GM12801 (cell line): ENCODE data around the gene TTC31.

Experiments
- TF ChIP-seq, protein P1 (sequence below): IDR thresholded peaks from one replicate; pipeline ENCODE4 v1.5.1; 2011; ENCODE audit warnings: control low read depth; ENCODE audit not compliant: insufficient read length; ENCODE audit errors: extremely low read depth

Gene TTC31

DNA sequence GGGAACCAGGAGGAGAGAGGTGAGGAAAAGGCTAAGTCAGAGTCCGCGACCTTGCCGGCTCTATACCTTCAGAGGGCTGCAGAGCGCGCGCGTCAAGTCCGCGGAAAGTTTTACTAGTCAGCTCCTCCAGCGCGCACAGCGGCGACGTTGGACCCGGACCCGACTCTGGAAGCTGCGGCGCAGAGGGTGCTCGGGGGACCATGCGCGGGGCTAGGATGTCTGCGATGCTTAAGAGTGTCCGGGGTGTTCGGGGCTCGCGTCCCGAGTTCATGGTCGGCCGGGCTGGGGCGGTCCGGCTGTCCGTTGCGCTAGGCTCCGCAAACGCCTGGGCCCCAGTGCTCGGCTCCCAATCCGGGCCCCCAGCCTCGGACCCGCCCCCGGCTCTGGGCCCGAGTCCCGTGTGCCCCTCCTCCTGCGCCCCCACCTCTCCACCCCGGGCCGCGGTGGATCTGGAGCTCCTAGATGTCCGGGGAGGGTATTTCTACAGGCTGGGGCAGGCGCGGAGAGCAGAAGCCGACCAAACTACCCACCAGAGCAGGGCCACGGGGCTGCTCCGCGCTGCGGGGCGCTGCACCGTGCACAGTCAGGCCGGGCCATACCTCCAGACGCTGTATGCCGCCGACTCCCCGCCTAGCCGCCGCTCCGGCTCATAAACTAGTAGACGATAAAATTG is 16.5 kb downstream of the TTC31 start, which contains the start of gene LBX2:
Gene LBX2 (minus strand): TSS at position 337 of the 673 bp plus-strand sequence. CDS start 66 bp downstream, at position 271.
- TF ChIP-seq, protein P1, sequence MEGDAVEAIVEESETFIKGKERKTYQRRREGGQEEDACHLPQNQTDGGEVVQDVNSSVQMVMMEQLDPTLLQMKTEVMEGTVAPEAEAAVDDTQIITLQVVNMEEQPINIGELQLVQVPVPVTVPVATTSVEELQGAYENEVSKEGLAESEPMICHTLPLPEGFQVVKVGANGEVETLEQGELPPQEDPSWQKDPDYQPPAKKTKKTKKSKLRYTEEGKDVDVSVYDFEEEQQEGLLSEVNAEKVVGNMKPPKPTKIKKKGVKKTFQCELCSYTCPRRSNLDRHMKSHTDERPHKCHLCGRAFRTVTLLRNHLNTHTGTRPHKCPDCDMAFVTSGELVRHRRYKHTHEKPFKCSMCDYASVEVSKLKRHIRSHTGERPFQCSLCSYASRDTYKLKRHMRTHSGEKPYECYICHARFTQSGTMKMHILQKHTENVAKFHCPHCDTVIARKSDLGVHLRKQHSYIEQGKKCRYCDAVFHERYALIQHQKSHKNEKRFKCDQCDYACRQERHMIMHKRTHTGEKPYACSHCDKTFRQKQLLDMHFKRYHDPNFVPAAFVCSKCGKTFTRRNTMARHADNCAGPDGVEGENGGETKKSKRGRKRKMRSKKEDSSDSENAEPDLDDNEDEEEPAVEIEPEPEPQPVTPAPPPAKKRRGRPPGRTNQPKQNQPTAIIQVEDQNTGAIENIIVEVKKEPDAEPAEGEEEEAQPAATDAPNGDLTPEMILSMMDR = no peak

DNA sequence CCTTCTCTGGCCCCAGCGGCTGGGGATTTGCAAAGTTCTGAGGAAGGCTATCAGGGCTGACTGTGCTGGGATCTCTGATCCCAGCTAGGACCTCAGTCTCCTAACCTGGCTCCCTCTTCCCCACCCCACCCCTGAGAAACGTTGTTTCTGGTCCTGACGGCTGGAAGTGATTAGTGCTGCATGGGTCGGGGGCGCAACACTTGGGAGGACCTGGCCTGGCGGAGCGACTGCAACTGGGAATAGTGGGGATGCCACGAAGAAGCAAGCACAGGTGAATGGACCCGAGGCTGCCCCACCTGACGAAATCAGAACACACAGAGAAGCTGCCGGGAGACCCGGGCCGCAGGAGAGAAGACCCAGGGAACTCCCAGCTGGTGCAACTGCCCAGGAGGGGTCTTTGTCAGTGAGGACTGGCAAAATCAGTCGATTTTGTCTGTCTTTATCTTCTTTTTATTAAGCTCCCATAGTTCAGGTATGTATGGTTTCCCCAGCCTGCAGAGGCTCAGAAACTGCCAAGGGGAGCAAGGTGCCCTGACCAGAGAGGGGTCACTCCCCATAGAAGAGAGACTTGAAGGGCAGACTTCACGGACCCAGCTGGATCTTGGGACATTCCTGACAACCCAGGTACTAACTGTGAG is 17.2 kb downstream of the TTC31 start:
- TF ChIP-seq, protein P1 = no peak

DNA sequence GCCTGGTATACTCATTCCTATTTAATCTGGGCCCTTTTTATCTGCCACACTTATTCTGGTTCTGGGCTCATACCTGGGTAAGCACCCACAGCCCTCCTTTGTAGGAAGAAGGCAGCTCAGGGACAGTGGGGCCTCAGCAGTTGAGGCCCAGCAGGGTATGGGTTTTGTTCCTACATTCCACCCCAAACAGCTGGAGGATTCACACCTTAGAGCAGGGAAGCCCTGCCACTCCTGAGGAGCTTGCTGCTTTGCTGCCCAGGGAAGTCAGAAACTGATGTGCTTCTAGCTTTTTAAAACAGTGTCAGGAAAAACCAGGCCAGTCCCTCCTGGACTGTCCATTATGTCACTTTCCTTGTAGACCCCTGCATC is 17.7 kb downstream of the TTC31 start:
- TF ChIP-seq, protein P1 = no peak

DNA sequence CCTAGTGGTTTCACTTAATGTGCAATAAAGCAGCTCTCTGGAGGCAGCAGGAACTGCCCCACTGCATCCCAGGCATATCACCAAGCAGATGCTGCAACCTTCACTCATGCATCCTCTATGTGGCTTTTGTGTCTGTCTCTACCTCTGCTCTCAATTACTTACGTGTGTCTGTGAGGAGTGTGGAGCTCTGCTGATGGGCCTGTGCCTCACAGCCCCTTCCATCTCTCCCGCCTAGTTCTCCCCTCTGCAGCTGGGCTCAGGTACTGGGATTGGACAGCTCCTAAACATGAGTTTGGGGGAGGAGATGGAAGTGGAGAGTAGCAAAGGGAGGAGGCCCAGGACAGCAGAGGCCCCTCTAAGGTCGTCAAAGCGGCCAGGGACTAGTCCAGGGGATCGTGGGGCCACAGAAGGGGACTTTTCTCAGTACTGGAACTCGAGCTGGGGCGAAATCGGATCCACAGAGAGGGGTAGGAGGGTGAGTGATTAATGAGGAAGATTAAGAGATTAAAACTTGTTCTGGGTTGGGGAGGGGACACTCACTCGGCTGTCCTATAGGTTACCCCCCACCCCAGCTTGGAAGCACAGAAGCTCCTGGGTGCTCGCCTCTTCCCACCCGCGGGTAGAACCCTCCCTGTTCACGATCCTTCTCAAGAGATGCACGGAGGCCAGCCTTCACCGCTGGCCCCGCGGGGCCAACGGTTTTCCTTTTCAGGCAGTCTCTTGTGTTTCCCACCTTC is 18.6 kb downstream of the TTC31 start:
- TF ChIP-seq, protein P1 = no peak

DNA sequence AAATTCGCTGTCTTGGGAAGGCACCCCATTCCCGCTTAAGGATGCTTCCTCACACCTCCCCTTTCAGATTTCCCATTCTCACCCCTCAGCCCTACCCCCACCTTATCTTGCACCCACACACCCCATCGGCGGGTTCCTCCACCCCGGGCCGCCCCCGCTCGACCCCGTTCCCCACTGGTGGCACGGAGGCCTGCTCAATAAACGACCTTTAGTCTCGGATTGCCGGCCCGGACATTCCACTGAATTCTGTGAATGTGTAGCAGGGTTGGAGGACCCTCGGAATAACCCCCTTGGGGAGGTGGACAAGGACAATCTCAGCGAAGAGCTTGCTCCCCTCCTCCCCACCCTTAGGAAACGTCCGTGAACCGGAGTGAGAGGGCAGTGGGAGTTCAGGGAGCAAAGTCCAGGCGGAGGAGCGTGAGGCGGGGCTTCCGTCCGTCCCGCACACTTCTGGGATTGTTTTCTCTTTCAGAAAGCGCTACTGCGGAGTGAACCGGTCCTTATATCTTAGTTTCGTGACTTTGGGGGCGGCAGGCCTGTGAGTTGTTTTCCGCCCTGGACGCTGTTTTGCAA is 19.4 kb downstream of the TTC31 start:
- TF ChIP-seq, protein P1 = no peak

DNA sequence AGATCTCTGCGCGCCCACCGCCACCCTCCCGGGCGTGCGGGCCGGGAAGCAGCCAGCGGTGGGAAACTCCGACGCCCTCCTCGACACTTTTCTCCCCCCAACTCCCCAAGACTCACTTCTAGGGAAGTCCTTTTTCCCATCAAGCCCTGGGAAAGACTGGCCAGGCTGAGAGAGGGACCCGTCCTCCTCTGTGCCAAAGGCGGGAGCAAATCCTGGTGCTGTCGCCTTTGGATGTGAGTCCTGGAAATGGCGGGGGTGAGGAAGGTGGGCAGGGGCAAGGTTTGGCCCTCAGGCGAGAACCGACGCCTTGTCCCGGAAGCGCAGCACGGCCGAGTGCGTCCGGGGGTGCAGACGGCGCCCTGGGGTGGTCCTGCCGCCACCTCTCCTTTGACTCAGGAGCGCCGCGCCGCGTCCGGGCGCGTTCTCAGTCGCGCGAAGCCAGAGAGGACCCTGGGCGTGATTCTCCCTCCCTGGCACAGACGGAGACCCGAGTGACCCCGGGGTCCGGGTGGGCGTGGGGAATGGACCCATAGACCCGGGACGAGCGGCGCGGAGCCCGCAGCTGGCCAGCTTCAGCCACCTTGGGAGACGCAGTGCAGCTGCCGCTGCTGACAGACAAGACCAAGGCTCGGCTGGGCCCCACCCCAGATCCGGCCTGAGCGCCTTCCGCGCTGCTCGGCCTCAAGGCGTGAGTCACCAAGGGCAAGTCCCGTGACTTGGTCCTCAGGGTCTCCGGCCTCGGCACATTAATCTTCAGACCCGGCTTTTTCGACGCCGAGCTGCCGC is 20.0 kb downstream of the TTC31 start:
- TF ChIP-seq, protein P1 = no peak
